ENCODE data around the gene SHC4. TPM values are rescaled to one million over a fixed set of nuclear protein-coding genes. Genes with fewer than 3 reads are reported as not detected.

Gene SHC4
- total and polyA plus RNA-seq, 7 donors, result 0.10 to 1.0 (median 0.25) TPM; not detected in 1

GRCh38 chr15:48868536-48868935, 95.2 kb downstream of the SHC4 start:
- intact Hi-C loops (cut with DNase I), result loop anchor here in 1 of 2 donors (5.0 to 10.0 kb wide), 3 partner anchors 104 to 1276 kb away; partner anchors contain the start of gene COPS2
- no peak for DNase-seq
- TF ChIP-seq CTCF (IDR thresholded peaks at IDR 0.05), result no peak
- 53 to 70% (median 66%) methylated on average over 2 of the region's 2 CpGs for WGBS, 3 donors
- ATAC-seq, result no peak
- H3K27me3 ChIP-seq (ENCODE audit: insufficient read depth in 3 of 3, low read length in 2 of 3), result no peaks in the 10 kb centered on the region
- no peak overlapping the region for H3K27ac ChIP-seq
- no peaks in the 10 kb centered on the region for H3K9me3 ChIP-seq
- no peaks in the 10 kb centered on the region for H3K36me3 ChIP-seq (ENCODE audit: insufficient read depth in 1 of 2, low read depth in 1 of 2)
- H3K4me1 ChIP-seq, result no peaks in the 10 kb centered on the region
- no peak overlapping the region for H3K4me3 ChIP-seq

- Histone ChIP-seq H3K36me3 (ENCODE audit: insufficient read depth in 1 of 2, low read depth in 1 of 2) (no peaks in the 10 kb centered on the region), H3K4me3 (no peak overlapping the region), H3K4me1 (no peaks in the 10 kb centered on the region), H3K27ac (no peak overlapping the region), H3K9me3 (no peaks in the 10 kb centered on the region), H3K27me3 (ENCODE audit: insufficient read depth in 3 of 3, low read length in 2 of 3) (no peaks in the 10 kb centered on the region)
- DNase-seq, result no peak
- TF ChIP-seq CTCF (IDR thresholded peaks at IDR 0.05), result no peak
- ATAC-seq, result no peak
- intact Hi-C loops (cut with DNase I), result loop anchor here in 1 of 2 donors (5.0 to 10.0 kb wide), 3 partner anchors 104 to 1277 kb away; partner anchors contain the start of gene COPS2
These were observed 95.7 kb downstream of the SHC4 start for GRCh38 chr15:48868023-48868422.

GRCh38 chr15:48866141-48866563, 97.6 kb downstream of the SHC4 start:
- no peak for TF ChIP-seq CTCF (IDR thresholded peaks at IDR 0.05)
- no peak overlapping the region for H3K4me3 ChIP-seq
- ATAC-seq (no peak), DNase-seq (no peak)
- no peaks in the 10 kb centered on the region for H3K4me1 ChIP-seq
- no peaks in the 10 kb centered on the region for H3K27me3 ChIP-seq (ENCODE audit: insufficient read depth in 3 of 3, low read length in 2 of 3)
- no peaks in the 10 kb centered on the region for H3K9me3 ChIP-seq
- WGBS, 3 donors, result 35 to 44% (median 35%) methylated on average over 2 of the region's 2 CpGs
- H3K36me3 ChIP-seq (ENCODE audit: insufficient read depth in 1 of 2, low read depth in 1 of 2), result no peaks in the 10 kb centered on the region
- intact Hi-C loops (cut with DNase I), result loop anchor here in 1 of 2 donors (5.0 to 10.0 kb wide), 3 partner anchors 106 to 1279 kb away; partner anchors contain the start of gene COPS2
- no peak overlapping the region for H3K27ac ChIP-seq

- no peak overlapping the region for H3K27ac ChIP-seq
- no peaks in the 10 kb centered on the region for H3K4me1 ChIP-seq
- H3K9me3 ChIP-seq, result no peaks in the 10 kb centered on the region
- no peak for TF ChIP-seq CTCF (IDR thresholded peaks at IDR 0.05)
- ATAC-seq, result no peak
- H3K27me3 ChIP-seq (ENCODE audit: insufficient read depth in 3 of 3, low read length in 2 of 3), result no peaks in the 10 kb centered on the region
- intact Hi-C loops (cut with DNase I), result loop anchor here in 1 of 2 donors (5.0 to 10.0 kb wide), 3 partner anchors 107 to 1279 kb away; partner anchors contain the start of gene COPS2
- WGBS, 3 donors, result 69 to 78% (median 71%) methylated on average over 3 of the region's 3 CpGs
- no peaks in the 10 kb centered on the region for H3K36me3 ChIP-seq (ENCODE audit: insufficient read depth in 1 of 2, low read depth in 1 of 2)
- DNase-seq, result no peak
- no peak overlapping the region for H3K4me3 ChIP-seq
These were observed 98.2 kb downstream of the SHC4 start for GRCh38 chr15:48865370-48866079.

Measured in psoas muscle (tissue), 8 donors.